RPMI8226 (cell line): ENCODE results near the gene KLRC2.
"Not testable (repeated sequence)": the region's sequence is repeated elsewhere in the genome, so short reads cannot be mapped to it uniquely, and the experiment has no call there.

Experiments
- DNase-seq: peaks from one replicate; pipeline ENCODE4 v3.0.0-alpha.2; 2015

Gene KLRC2

GRCh38 chr12:10435816-10436215, at the start of gene KLRC2:
TSS of gene KLRC2 (minus strand) at chr12:10436010. CDS start at chr12:10435986, 24 bp downstream.
- DNase-seq: not testable (repeated sequence)

- not testable (repeated sequence) for DNase-seq
Measured at GRCh38 chr12:10481901-10482300, 46.1 kb upstream of the KLRC2 start.

GRCh38 chr12:10472808-10473207, 37.0 kb upstream of the KLRC2 start:
- not testable (repeated sequence) for DNase-seq

GRCh38 chr12:10469701-10470100, 33.9 kb upstream of the KLRC2 start:
- DNase-seq: no peak

- DNase-seq: no peak
Measured at GRCh38 chr12:10466311-10466710, 30.5 kb upstream of the KLRC2 start.

GRCh38 chr12:10457760-10458159, 21.9 kb upstream of the KLRC2 start:
- DNase-seq: no peak

- DNase-seq: no peak
Measured at GRCh38 chr12:10456856-10457255, 21.0 kb upstream of the KLRC2 start.

GRCh38 chr12:10455766-10456165, 20.0 kb upstream of the KLRC2 start:
- DNase-seq: no peak

GRCh38 chr12:10454531-10454930, 18.7 kb upstream of the KLRC2 start:
- no peak for DNase-seq

GRCh38 chr12:10453156-10453555, 17.3 kb upstream of the KLRC2 start, which contains the start of gene KLRC1:
TSS of gene KLRC1 (minus strand) at chr12:10453377. CDS start at chr12:10451156, 2,221 bp downstream.
- DNase-seq: no peak

- DNase-seq: no peak
Measured at GRCh38 chr12:10448236-10448635, 12.4 kb upstream of the KLRC2 start.

GRCh38 chr12:10446052-10446451, 10.2 kb upstream of the KLRC2 start:
- DNase-seq: not testable (repeated sequence)

- not testable (repeated sequence) for DNase-seq
Measured at GRCh38 chr12:10441144-10441543, 5.3 kb upstream of the KLRC2 start.

- not testable (repeated sequence) for DNase-seq
Measured at GRCh38 chr12:10439608-10440274, 3.9 kb upstream of the KLRC2 start.

- not testable (repeated sequence) for DNase-seq
Measured at GRCh38 chr12:10437601-10438000, 1.8 kb upstream of the KLRC2 start.

- not testable (repeated sequence) for DNase-seq
Measured at GRCh38 chr12:10430623-10431022, 5.2 kb downstream of the KLRC2 start.

- not testable (repeated sequence) for DNase-seq
Measured at GRCh38 chr12:10425938-10426337, 9.9 kb downstream of the KLRC2 start.

- not testable (repeated sequence) for DNase-seq
Measured at GRCh38 chr12:10424260-10424899, 11.4 kb downstream of the KLRC2 start.

GRCh38 chr12:10422159-10422558, 13.7 kb downstream of the KLRC2 start:
- DNase-seq: not testable (repeated sequence)

- not testable (repeated sequence) for DNase-seq
Measured at GRCh38 chr12:10420334-10420733, 15.5 kb downstream of the KLRC2 start, which contains the start of gene KLRC3. TSS of gene KLRC3 (minus strand) at chr12:10420595. CDS start at chr12:10420550, 45 bp downstream.

GRCh38 chr12:10409392-10409791, 26.4 kb downstream of the KLRC2 start, which contains the start of gene KLRC4:
TSS of gene KLRC4 (minus strand) at chr12:10409757. CDS start at chr12:10409575, 182 bp downstream.
- no peak for DNase-seq

- no peak for DNase-seq
Measured at GRCh38 chr12:10408842-10409241, 27.0 kb downstream of the KLRC2 start.

- no peak for DNase-seq
Measured at GRCh38 chr12:10406725-10407124, 29.1 kb downstream of the KLRC2 start.

GRCh38 chr12:10405294-10405693, 30.5 kb downstream of the KLRC2 start:
- no peak for DNase-seq
